ENCODE data around the gene TRAPPC2L.
"Not testable (repeated sequence)": the region's sequence is repeated elsewhere in the genome, so short reads cannot be mapped to it uniquely, and the experiment has no call there.

DNA sequence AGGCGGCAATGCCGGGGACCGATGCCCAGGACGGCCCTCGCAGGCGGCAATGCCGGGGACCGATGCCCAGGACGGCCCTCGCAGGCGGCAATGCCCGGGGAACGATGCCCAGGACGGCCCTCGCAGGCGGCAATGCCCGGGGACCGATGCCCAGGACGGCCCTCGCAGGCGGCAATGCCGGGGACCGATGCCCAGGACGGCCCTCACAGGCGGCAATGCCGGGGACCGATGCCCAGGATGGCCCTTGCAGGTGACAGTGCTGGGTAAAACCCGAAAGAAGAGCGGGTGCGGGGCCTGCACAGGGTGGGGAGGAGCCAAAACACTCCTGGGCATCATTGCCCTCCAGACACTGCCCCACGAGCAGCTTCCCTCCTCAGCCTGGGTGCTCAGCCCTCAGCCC, 33.3 kb upstream of the TRAPPC2L start:
- TF ChIP-seq, protein P1, sequence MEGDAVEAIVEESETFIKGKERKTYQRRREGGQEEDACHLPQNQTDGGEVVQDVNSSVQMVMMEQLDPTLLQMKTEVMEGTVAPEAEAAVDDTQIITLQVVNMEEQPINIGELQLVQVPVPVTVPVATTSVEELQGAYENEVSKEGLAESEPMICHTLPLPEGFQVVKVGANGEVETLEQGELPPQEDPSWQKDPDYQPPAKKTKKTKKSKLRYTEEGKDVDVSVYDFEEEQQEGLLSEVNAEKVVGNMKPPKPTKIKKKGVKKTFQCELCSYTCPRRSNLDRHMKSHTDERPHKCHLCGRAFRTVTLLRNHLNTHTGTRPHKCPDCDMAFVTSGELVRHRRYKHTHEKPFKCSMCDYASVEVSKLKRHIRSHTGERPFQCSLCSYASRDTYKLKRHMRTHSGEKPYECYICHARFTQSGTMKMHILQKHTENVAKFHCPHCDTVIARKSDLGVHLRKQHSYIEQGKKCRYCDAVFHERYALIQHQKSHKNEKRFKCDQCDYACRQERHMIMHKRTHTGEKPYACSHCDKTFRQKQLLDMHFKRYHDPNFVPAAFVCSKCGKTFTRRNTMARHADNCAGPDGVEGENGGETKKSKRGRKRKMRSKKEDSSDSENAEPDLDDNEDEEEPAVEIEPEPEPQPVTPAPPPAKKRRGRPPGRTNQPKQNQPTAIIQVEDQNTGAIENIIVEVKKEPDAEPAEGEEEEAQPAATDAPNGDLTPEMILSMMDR (IDR thresholded peaks at IDR 0.05) = not testable (repeated sequence)
- TF ChIP-seq POLR2AphosphoS5 (IDR thresholded peaks at IDR 0.05) = not testable (repeated sequence)
